HepG2 (cell line): Measurements from ENCODE around the gene KLHL21. TPM values are rescaled to one million over a fixed set of nuclear protein-coding genes. Genes with fewer than 3 reads are reported as not detected.

ENCODE experiments used
- ATAC-seq: fragments of 200-7000 bp; cut with Tn5 transposase; 3 replicates; pipeline ENCODE4 v1.9.1; 2020; ENCODE audit warnings: mild to moderate bottlenecking, moderate library complexity
- BruUV-seq: library from RNA; stranded (reverse); fragments of 400-500 nt; replicated peaks from 2 replicates; lab custom pipeline; 2021; lab: Mats Ljungman, UMichigan
- CTCF ChIA-PET: fragments of 300-600 bp; formaldehyde crosslinking; extraction: SDS; loops from one replicate; lab custom pipeline; 2021; ENCODE audit warnings: low total read pairs, inconsistent platforms, low intra/inter-chr PET ratio; lab: Yijun Ruan, JAX
- POLR2A ChIA-PET: fragments of 350-600 bp; sonication (Branson Sonifier 250); formaldehyde crosslinking; loops from one replicate; lab custom pipeline; 2020; ENCODE audit warnings: antibody characterized with exemption, inconsistent platforms; lab: Yijun Ruan, JAX
- DNase-seq: peaks from one replicate; pipeline ENCODE4 v3.0.0-alpha.2; 2015; ENCODE audit warnings: low spot score
- FAIRE-seq: peaks from 3 replicates; lab custom pipeline; 2011; peaks lifted over from hg19 to GRCh38; lab: Jason Lieb, UNC
- H2AFZ ChIP-seq: one replicate; pipeline ENCODE4 v1.6.1; 2011; ENCODE audit warnings: low read length, inconsistent platforms
- H3K27ac ChIP-seq: fragments of 300-600 bp; 3 replicates; pipeline ENCODE4 v1.8.0; 2011; ENCODE audit warnings: mixed run types, mild to moderate bottlenecking, mixed read lengths, low read length, inconsistent platforms; ENCODE audit not compliant: insufficient read depth; ENCODE audit errors: extremely low read length
- H3K27me3 ChIP-seq, 2 experiments: fragments of 200-600 bp in 1 of 2; 2 replicates in 1 of 2; 3 replicates in 1 of 2; pipeline versions ENCODE4 v1.6.0 to v1.8.0; 2011; ENCODE audit warnings: low read length in 2 of 2, mild to moderate bottlenecking in 2 of 2, moderate library complexity in 2 of 2, inconsistent platforms in 1 of 2; ENCODE audit not compliant: insufficient read depth in 2 of 2, control insufficient read depth in 1 of 2
- H3K36me3 ChIP-seq, 2 experiments: fragments of 200-600 bp in 1 of 2; replicated peaks in 1 of 2; 2 replicates in 1 of 2; 3 replicates in 1 of 2; pipeline versions ENCODE4 v1.5.1 to v1.8.0; 2011; ENCODE audit warnings: low read length in 2 of 2, inconsistent platforms in 1 of 2; ENCODE audit not compliant: insufficient read depth in 2 of 2, control insufficient read depth in 1 of 2
- H3K4me1 ChIP-seq: 2 replicates; pipeline ENCODE4 v1.5.1; 2012; ENCODE audit warnings: low read length, inconsistent platforms; ENCODE audit not compliant: insufficient read depth
- H3K4me2 ChIP-seq: 2 replicates; pipeline ENCODE4 v1.6.0; 2011; ENCODE audit warnings: low read depth, low read length, inconsistent platforms
- H3K4me3 ChIP-seq, 3 experiments: fragments of 200-600 bp in 1 of 3; sonication (generic), shearing (Covaris generic) in 1 of 3; replicated peaks in 1 of 3; 2 replicates each; pipeline ENCODE4 v1.5.1; 2011 to 2016; ENCODE audit warnings: low read length in 3 of 3, inconsistent platforms in 2 of 3, low read depth in 2 of 3, mild to moderate bottlenecking in 2 of 3, control low read depth in 1 of 3, mixed read lengths in 1 of 3; ENCODE audit not compliant: insufficient read depth in 1 of 3
- H3K79me2 ChIP-seq: one replicate; pipeline ENCODE4 v1.6.1; 2011; ENCODE audit warnings: low read length, inconsistent platforms; ENCODE audit not compliant: insufficient read depth
- H3K9ac ChIP-seq: 2 replicates; pipeline ENCODE4 v1.6.0; 2011; ENCODE audit warnings: mild to moderate bottlenecking, low read depth, low read length, inconsistent platforms; ENCODE audit not compliant: insufficient read depth
- H3K9me3 ChIP-seq: 2 replicates; pipeline ENCODE4 v1.5.1; 2012; ENCODE audit warnings: mild to moderate bottlenecking, low read length
- H4K20me1 ChIP-seq: 2 replicates; pipeline ENCODE4 v1.6.0; 2011; ENCODE audit warnings: inconsistent platforms, mild to moderate bottlenecking, low read length, moderate library complexity; ENCODE audit not compliant: insufficient read depth
- AGO1 ChIP-seq: fragments of 200-400 bp; formaldehyde crosslinking; IDR thresholded peaks from 2 replicates; pipeline ENCODE4 v1.6.1; 2017; ENCODE audit warnings: mild to moderate bottlenecking, low read depth, low read length, moderate library complexity; ENCODE audit not compliant: poor library complexity, severe bottlenecking
- AGO2 ChIP-seq: fragments of 200-400 bp; formaldehyde crosslinking; optimal IDR thresholded peaks from 2 replicates; pipeline ENCODE3; 2017; ENCODE audit warnings: mild to moderate bottlenecking, low read depth, low read length, moderate library complexity
- EHMT2 ChIP-seq: fragments of 200-600 bp; sonication (generic); IDR thresholded peaks from 2 replicates; pipeline ENCODE4 v1.7.0; 2017; ENCODE audit warnings: antibody characterized with exemption, low read depth, low read length, borderline replicate concordance
- HNRNPL ChIP-seq: fragments of 200-400 bp; formaldehyde crosslinking; IDR thresholded peaks from 2 replicates; pipeline ENCODE4 v1.6.1; 2017; ENCODE audit warnings: mild to moderate bottlenecking, low read depth, low read length
- IRX3 ChIP-seq: sonication (generic); formaldehyde crosslinking; IDR thresholded peaks from 2 replicates; pipeline ENCODE4 v1.8.1; 2023; ENCODE audit warnings: mild to moderate bottlenecking, low read depth, missing genetic modification reagents, borderline replicate concordance
- POLR2A ChIP-seq, 2 experiments: IDR thresholded peaks; 2 replicates each; pipeline ENCODE4 v1.6.1; 2011; ENCODE audit warnings: low read depth in 2 of 2, low read length in 2 of 2, mild to moderate bottlenecking in 1 of 2, moderate library complexity in 1 of 2; ENCODE audit not compliant: insufficient read depth in 1 of 2
- RBFOX2 ChIP-seq: fragments of 200-400 bp; formaldehyde crosslinking; IDR thresholded peaks from 2 replicates; pipeline ENCODE4 v1.6.1; 2017; ENCODE audit warnings: low read depth, mild to moderate bottlenecking, low read length
- RNF2 ChIP-seq: fragments of 450-650 bp; conservative IDR thresholded peaks from 2 replicates; pipeline ENCODE4 v1.6.1; 2016; ENCODE audit warnings: low read depth
- STAG1 ChIP-seq: sonication (generic); formaldehyde crosslinking; IDR thresholded peaks from 2 replicates; pipeline ENCODE4 v1.4.0; 2020; ENCODE audit warnings: missing genetic modification reagents
- TRIM24 ChIP-seq: sonication (generic); formaldehyde crosslinking; IDR thresholded peaks from 2 replicates; pipeline ENCODE4 v1.8.0; 2022; ENCODE audit warnings: mild to moderate bottlenecking, missing genetic modification reagents
- ZNF207 ChIP-seq: fragments of 450-650 bp; IDR thresholded peaks from 2 replicates; pipeline ENCODE4 v1.6.1; 2016; ENCODE audit warnings: antibody characterized with exemption, borderline replicate concordance
- ZNF510 ChIP-seq: sonication (generic); formaldehyde crosslinking; IDR thresholded peaks from 2 replicates; pipeline ENCODE4 v1.4.0; 2020; ENCODE audit warnings: low read depth, mild to moderate bottlenecking, missing genetic modification reagents
- WGBS: methylation state at CpG from one replicate; pipeline ENCODE4 v1.1.6; 2017; ENCODE audit warnings: low lambda C conversion rate; 5-methylcytosine and 5-hydroxymethylcytosine counted together
- in situ Hi-C: cut with HindIII; loops from 2 replicates; pipeline ENCODE4 v1.10.0; 2017; ENCODE audit warnings: low pct_unique_long_range_greater_than_20kb; ENCODE audit not compliant: extremely low pct_ligation_motif_present
- intact Hi-C: fragments of 100-400 bp; cut with micrococcal nuclease; formaldehyde crosslinking; loops from one replicate; pipeline ENCODE4 v1.10.0; 2022; ENCODE audit not compliant: unreplicated experiment
- polyA plus RNA-seq, 8 experiments: library from polyadenylated mRNA; depleted of rRNA in 3 of 8; stranded (reverse) in 7 of 8; unstranded in 1 of 8; fragments of >200 nt; fragmentation: Illumina TruSeq in 4 of 8; extraction: Trizol in 4 of 8; gene quantifications; 2 replicates each; pipeline versions ENCODE4 v1.2.1 to v1.2.3, GENCODE V29; 2011 to 2016; ENCODE audit warnings: low read depth in 4 of 8, missing spikeins in 1 of 8, mixed read lengths in 1 of 8; ENCODE audit not compliant: insufficient read depth in 1 of 8
- total RNA-seq, 5 experiments: library from RNA; depleted of rRNA; stranded (reverse); fragments of >200 nt; fragmentation: Illumina TruSeq; extraction: Trizol; gene quantifications; 2 replicates each; pipeline ENCODE4 v1.2.3, GENCODE V29; 2016; ENCODE audit warnings: low read depth in 1 of 5

KLHL21 gene
- total and polyA plus RNA-seq, 2 of the 13 experiments (the other 11 are each of a cell fraction or from before 2014, with no cell fraction given), result 14.8 to 25.0 TPM

GRCh38 chr1:6587261-6588005 is 15.2 kb downstream of the KLHL21 start:
- intact Hi-C loops, result no loop called here
- H3K27ac ChIP-seq, result no peak overlapping the region
- no peak overlapping the region for H3K4me3 ChIP-seq
- CTCF ChIA-PET, result no interaction called here
- no peak overlapping the region for H3K9ac ChIP-seq
- DNase-seq (no peak), ATAC-seq (peak; percentile 2), FAIRE-seq (no peak)
- POLR2A ChIA-PET, result interaction anchor here (0.9 to 1.2 kb wide), 2 partner anchors 13 to 16 kb away, joined by 3 to 5 read pairs; no protein-coding TSS in a partner anchor
- H3K4me1 ChIP-seq, result peaks cover 10% of the 10 kb centered on the region
- H3K36me3 ChIP-seq, result peaks cover 17 to 35% of the 10 kb centered on the region in 2 experiments
- BruUV-seq, result no TSS peak
- peaks cover 6% of the 10 kb centered on the region; the same call in 1 of the 2 replicates for H4K20me1 ChIP-seq
- in situ Hi-C loops, result no loop called here
- no peaks in the 10 kb centered on the region for H3K9me3 ChIP-seq
- no peaks in the 10 kb centered on the region for H3K27me3 ChIP-seq
- TF ChIP-seq AGO1 (peak; percentile 26), TRIM24 (CRISPR knock-in tag) (no peak), HNRNPL (0 out of 2 replicates have a peak, but pooled peaks have one; percentile 42)
- no peak overlapping the region for H2AFZ ChIP-seq
- 89% methylated on average over 3 of the region's 13 CpGs for WGBS
- H3K79me2 ChIP-seq, result no peaks in the 10 kb centered on the region
- no peak overlapping the region for H3K4me2 ChIP-seq

DNA sequence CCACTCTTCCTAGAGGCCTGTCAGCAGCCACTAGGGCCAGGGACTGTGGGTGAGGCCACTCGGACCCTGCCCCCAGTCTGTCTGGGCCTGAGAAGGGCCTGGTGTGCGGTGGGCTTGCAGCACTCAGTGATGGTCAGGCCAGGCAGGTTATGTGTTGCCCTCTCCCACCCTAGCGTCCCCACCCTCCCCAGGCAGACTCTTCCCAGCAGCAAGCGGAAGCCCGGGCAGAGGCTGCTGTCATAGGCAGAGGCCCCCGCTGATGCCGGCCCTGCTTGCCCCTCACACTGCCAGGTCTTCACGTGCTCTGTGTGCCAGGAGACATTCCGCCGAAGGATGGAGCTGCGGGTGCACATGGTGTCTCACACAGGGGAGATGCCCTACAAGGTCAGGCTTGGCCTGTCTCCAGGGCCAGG is 16.3 kb downstream of the KLHL21 start:
- Histone ChIP-seq H3K27me3 (no peaks in the 10 kb centered on the region), H3K27ac (no peak overlapping the region), H2AFZ (no peak overlapping the region), H3K4me1 (peaks cover 21% of the 10 kb centered on the region), H3K4me3 (no peak overlapping the region), H3K79me2 (peaks cover 3% of the 10 kb centered on the region), H3K36me3 (peaks cover 11 to 25% of the 10 kb centered on the region in 2 experiments), H3K4me2 (no peak overlapping the region), H3K9me3 (no peaks in the 10 kb centered on the region), H3K9ac (no peak overlapping the region), H4K20me1 (peaks cover 4% of the 10 kb centered on the region; the same call in 1 of the 2 replicates)
- WGBS, result 97% methylated on average over 6 of the region's 11 CpGs
- FAIRE-seq (no peak), ATAC-seq (peak; percentile 4), DNase-seq (no peak)
- no TSS peak for BruUV-seq
- CTCF ChIA-PET, result no interaction called here
- no peak for TF ChIP-seq RNF2
- TF ChIP-seq RBFOX2, result peak; percentile 54; the same call in 1 of the 2 replicates
- TF ChIP-seq STAG1, result no peak
- no peak for TF ChIP-seq IRX3 (CRISPR knock-in tag)
- no peak for TF ChIP-seq ZNF510 (CRISPR knock-in tag)
- TF ChIP-seq POLR2A (IDR thresholded peaks at IDR 0.05; ENCODE audit: insufficient read depth in 1 of 2, low read depth in 2 of 2, low read length in 2 of 2), result 0 out of 4 replicates have a peak, but pooled peaks of 1 of the 2 experiments have one; percentile 11
- TF ChIP-seq ZNF207, result no peak
- TF ChIP-seq AGO2, result peak; percentile 83
- TF ChIP-seq EHMT2, result no peak
- POLR2A ChIA-PET, result no interaction called here
- in situ Hi-C loops (no loop called here), intact Hi-C loops (no loop called here)
